ENCODE data around the gene XRCC1. TPM values are rescaled to one million over a fixed set of nuclear protein-coding genes. Genes with fewer than 3 reads are reported as not detected.

XRCC1 gene
- polyA plus RNA-seq, 3 donors, result 13.1 to 23.0 (median 19.3) TPM

GRCh38 chr19:43546581-43546980 lies 28.7 kb downstream of the XRCC1 start:
- H2AFZ ChIP-seq (ENCODE audit: insufficient read depth, low read depth, low read length, poor library complexity, severe bottlenecking), result no peak overlapping the region
- H3K4me3 ChIP-seq (replicated peaks in 1 of 3; ENCODE audit: low read depth in 2 of 3, low read length in 3 of 3), result no peak overlapping the region
- no peaks in the 10 kb centered on the region for H3K4me1 Mint-ChIP-seq
- no peak for TF ChIP-seq CTCF (IDR thresholded peaks at IDR 0.05)
- peaks cover 64 to 90% of the 10 kb centered on the region in 2 donors for H3K36me3 Mint-ChIP-seq
- no peaks in the 10 kb centered on the region for H3K79me2 ChIP-seq (ENCODE audit: insufficient read depth, low read length)
- no peak overlapping the region for H3K9ac ChIP-seq (ENCODE audit: insufficient read depth, low read length, poor library complexity, severe bottlenecking)
- H3K4me2 ChIP-seq (replicated peaks; ENCODE audit: extremely low read depth, low read length, poor library complexity, severe bottlenecking), result no peak overlapping the region
- H3K27me3 Mint-ChIP-seq (ENCODE audit: low read depth in 3 of 3), result peaks cover 0 to 2% (median 0%) of the 10 kb centered on the region in 3 donors
- no peaks in the 10 kb centered on the region for H3K9me3 Mint-ChIP-seq
- H3K27ac Mint-ChIP-seq, result peak overlapping the region in 1 of 7 donors; percentile 30
- no peaks in the 10 kb centered on the region for H3K27me3 ChIP-seq (ENCODE audit: control insufficient read depth in 2 of 2, insufficient read depth in 2 of 2, low read length in 2 of 2)
- H3K4me3 Mint-ChIP-seq, result no peak overlapping the region
- no peaks in the 10 kb centered on the region for H3K9me3 ChIP-seq (replicated peaks in 1 of 2; ENCODE audit: control insufficient read depth in 1 of 2, insufficient read depth in 1 of 2, low read length in 2 of 2)
- no peaks in the 10 kb centered on the region for H4K20me1 ChIP-seq (ENCODE audit: insufficient read depth, low read length)
- no peak overlapping the region for H3K27ac ChIP-seq (ENCODE audit: low read depth in 1 of 2, low read length in 2 of 2)
- 94% methylated on average over 2 of the region's 3 CpGs for WGBS (ENCODE audit: insufficient coverage)
- intact Hi-C loops (cut with micrococcal nuclease), result no loop called here
- H3K4me1 ChIP-seq (ENCODE audit: control insufficient read depth in 1 of 2, insufficient read depth in 2 of 2, low read length in 2 of 2), result no peaks in the 10 kb centered on the region
- H3K36me3 ChIP-seq (replicated peaks in 1 of 2; ENCODE audit: control insufficient read depth in 1 of 2, insufficient read depth in 2 of 2, low read length in 2 of 2), result peaks cover 61 to 85% of the 10 kb centered on the region in 2 donors
- DNase-seq, result no peak

GRCh38 chr19:43545981-43546380 lies 29.3 kb downstream of the XRCC1 start:
- Mint-ChIP-seq H3K9me3 (no peaks in the 10 kb centered on the region), H3K4me1 (no peaks in the 10 kb centered on the region), H3K27ac (peak overlapping the region in 2 of 7 donors; percentile 32 to 46), H3K36me3 (peaks cover 63 to 90% of the 10 kb centered on the region in 2 donors), H3K4me3 (no peak overlapping the region), H3K27me3 (ENCODE audit: low read depth in 3 of 3) (peaks cover 0 to 2% (median 0%) of the 10 kb centered on the region in 3 donors)
- Histone ChIP-seq H4K20me1 (ENCODE audit: insufficient read depth, low read length) (no peaks in the 10 kb centered on the region), H3K27me3 (ENCODE audit: control insufficient read depth in 2 of 2, insufficient read depth in 2 of 2, low read length in 2 of 2) (no peaks in the 10 kb centered on the region), H3K79me2 (ENCODE audit: insufficient read depth, low read length) (no peaks in the 10 kb centered on the region), H3K9me3 (replicated peaks in 1 of 2; ENCODE audit: control insufficient read depth in 1 of 2, insufficient read depth in 1 of 2, low read length in 2 of 2) (no peaks in the 10 kb centered on the region), H3K4me3 (replicated peaks in 1 of 3; ENCODE audit: low read depth in 2 of 3, low read length in 3 of 3) (no peak overlapping the region), H3K36me3 (replicated peaks in 1 of 2; ENCODE audit: control insufficient read depth in 1 of 2, insufficient read depth in 2 of 2, low read length in 2 of 2) (peaks cover 58 to 85% of the 10 kb centered on the region in 2 donors), H3K4me2 (replicated peaks; ENCODE audit: extremely low read depth, low read length, poor library complexity, severe bottlenecking) (no peak overlapping the region), H2AFZ (ENCODE audit: insufficient read depth, low read depth, low read length, poor library complexity, severe bottlenecking) (no peak overlapping the region), H3K9ac (ENCODE audit: insufficient read depth, low read length, poor library complexity, severe bottlenecking) (no peak overlapping the region), H3K27ac (ENCODE audit: low read depth in 1 of 2, low read length in 2 of 2) (no peak overlapping the region), H3K4me1 (ENCODE audit: control insufficient read depth in 1 of 2, insufficient read depth in 2 of 2, low read length in 2 of 2) (no peaks in the 10 kb centered on the region)
- no peak for DNase-seq
- 96% methylated on average over 2 of the region's 2 CpGs for WGBS (ENCODE audit: insufficient coverage)
- TF ChIP-seq CTCF (IDR thresholded peaks at IDR 0.05), result no peak
- intact Hi-C loops (cut with micrococcal nuclease), result no loop called here

All from CD14-positive monocyte (primary cell).